GM23338 (cell line): ENCODE measurements around the gene FKRP. TPM values are rescaled to one million over a fixed set of nuclear protein-coding genes. Genes with fewer than 3 reads are reported as not detected.

ENCODE experiments used
- ATAC-seq: fragments of 200-7000 bp; cut with Tn5 transposase; 3 replicates; pipeline ENCODE4 v1.9.1; 2020
- DNase-seq: peaks from one replicate; pipeline ENCODE4 v3.0.0-alpha.2; 2015; ENCODE audit warnings: low spot score
- H2AFZ ChIP-seq: fragments of 200-600 bp; sonication (generic); 2 replicates; pipeline ENCODE4 v1.8.0; 2016; ENCODE audit warnings: antibody characterized with exemption, mild to moderate bottlenecking, moderate library complexity
- H3F3A ChIP-seq: fragments of 200-600 bp; sonication (generic); replicated peaks from 2 replicates; pipeline ENCODE4 v1.8.0; 2017; ENCODE audit warnings: antibody characterized with exemption, mixed run types, low read depth
- H3K27ac ChIP-seq: fragments of 200-600 bp; sonication (generic); 2 replicates; pipeline ENCODE4 v1.6.1; 2016; ENCODE audit warnings: low read depth
- H3K27me3 ChIP-seq: fragments of 200-600 bp; sonication (generic); 2 replicates; pipeline ENCODE4 v1.8.0; 2016; ENCODE audit warnings: mild to moderate bottlenecking, mixed run types, moderate library complexity; ENCODE audit not compliant: insufficient read depth
- H3K36me3 ChIP-seq: fragments of 200-600 bp; sonication (generic); 2 replicates; pipeline ENCODE4 v1.8.0; 2016; ENCODE audit warnings: mild to moderate bottlenecking; ENCODE audit not compliant: insufficient read depth
- H3K4me1 ChIP-seq: fragments of 200-600 bp; sonication (generic); 2 replicates; pipeline ENCODE4 v1.8.0; 2016; ENCODE audit warnings: mild to moderate bottlenecking, moderate library complexity; ENCODE audit not compliant: insufficient read depth
- H3K4me2 ChIP-seq: fragments of 200-600 bp; sonication (generic); 2 replicates; pipeline ENCODE4 v1.7.1; 2017; ENCODE audit warnings: mixed run types
- H3K4me3 ChIP-seq: fragments of 200-600 bp; sonication (generic); 2 replicates; pipeline ENCODE4 v1.6.1; 2016; ENCODE audit warnings: mixed run types
- H3K79me2 ChIP-seq: fragments of 200-600 bp; sonication (generic); replicated peaks from 2 replicates; pipeline ENCODE4 v1.8.0; 2017; ENCODE audit warnings: mild to moderate bottlenecking; ENCODE audit not compliant: insufficient read depth
- H3K9me2 ChIP-seq: fragments of 200-600 bp; sonication (generic); 2 replicates; pipeline ENCODE4 v1.8.0; 2017; ENCODE audit not compliant: insufficient read depth
- H4K20me1 ChIP-seq: fragments of 200-600 bp; sonication (generic); replicated peaks from 2 replicates; pipeline ENCODE4 v1.8.0; 2017; ENCODE audit warnings: mild to moderate bottlenecking; ENCODE audit not compliant: insufficient read depth
- H3K27ac Mint-ChIP-seq: 2 replicates; pipeline ENCODE4 v1.8.0; 2020; ENCODE audit warnings: inconsistent platforms, mild to moderate bottlenecking, moderate library complexity, mixed read lengths
- H3K27me3 Mint-ChIP-seq: 3 replicates; pipeline ENCODE4 v1.8.0; 2022; ENCODE audit warnings: low read depth, mild to moderate bottlenecking, moderate library complexity, mixed read lengths, inconsistent platforms; ENCODE audit not compliant: insufficient read depth, poor library complexity
- H3K36me3 Mint-ChIP-seq: 3 replicates; pipeline ENCODE4 v1.8.0; 2021; ENCODE audit warnings: low read depth, mild to moderate bottlenecking, inconsistent platforms, moderate library complexity, mixed read lengths
- H3K4me1 Mint-ChIP-seq: 3 replicates; pipeline ENCODE4 v1.8.0; 2020; ENCODE audit warnings: mild to moderate bottlenecking, inconsistent platforms, mixed read lengths
- H3K4me3 Mint-ChIP-seq: 3 replicates; pipeline ENCODE4 v1.8.0; 2021; ENCODE audit warnings: moderate library complexity, mild to moderate bottlenecking, inconsistent platforms, mixed read lengths
- H3K9me3 Mint-ChIP-seq: 3 replicates; pipeline ENCODE4 v1.8.0; 2020; ENCODE audit warnings: moderate library complexity, mild to moderate bottlenecking, inconsistent platforms, mixed read lengths
- CREB1 ChIP-seq: fragments of 250-450 bp; sonication (Bioruptor Pico); IDR thresholded peaks from 2 replicates; pipeline ENCODE4 v1.5.0; 2020; ENCODE audit warnings: low read depth, mild to moderate bottlenecking, moderate library complexity
- CTCF ChIP-seq, 2 experiments: fragments of 200-600 bp in 1 of 2; sonication (generic) in 1 of 2; conservative IDR thresholded peaks; 2 replicates each; pipeline versions ENCODE4 v1.5.1 to v1.6.1; 2016 to 2017; ENCODE audit warnings: antibody characterized with exemption in 2 of 2, low read depth in 2 of 2, mild to moderate bottlenecking in 2 of 2, moderate library complexity in 1 of 2
- ETS1 ChIP-seq: IDR thresholded peaks from 2 replicates; pipeline ENCODE4 v1.6.1; 2016; ENCODE audit warnings: antibody characterized with exemption
- EZH2 ChIP-seq: fragments of 200-600 bp; sonication (generic); IDR thresholded peaks from one replicate; pipeline ENCODE4 v1.8.0; 2017; ENCODE audit warnings: antibody characterized with exemption, mild to moderate bottlenecking, low read depth; ENCODE audit not compliant: unreplicated experiment
- EZH2phosphoT487 ChIP-seq: fragments of 200-600 bp; sonication (generic); IDR thresholded peaks from one replicate; pipeline ENCODE4 v1.8.1; 2018; ENCODE audit warnings: antibody characterized with exemption; ENCODE audit not compliant: unreplicated experiment
- JUNB ChIP-seq: IDR thresholded peaks from one replicate; pipeline ENCODE4 v1.6.1; 2016; ENCODE audit warnings: antibody characterized with exemption; ENCODE audit not compliant: unreplicated experiment
- NANOG ChIP-seq: IDR thresholded peaks from 2 replicates; pipeline ENCODE4 v1.6.1; 2016; ENCODE audit warnings: antibody characterized with exemption, borderline replicate concordance
- POLR2AphosphoS5 ChIP-seq: IDR thresholded peaks from 2 replicates; pipeline ENCODE4 v1.6.1; 2016; ENCODE audit warnings: antibody characterized with exemption, low read depth
- STAT1 ChIP-seq: IDR thresholded peaks from one replicate; pipeline ENCODE4 v1.6.1; 2016; ENCODE audit warnings: antibody characterized with exemption; ENCODE audit not compliant: unreplicated experiment
- ZNF114 ChIP-seq: fragments of 250-450 bp; sonication (Bioruptor Pico); IDR thresholded peaks from 2 replicates; pipeline ENCODE4 v1.5.0; 2020; ENCODE audit warnings: mild to moderate bottlenecking, moderate library complexity
- ZNF462 ChIP-seq: fragments of 250-450 bp; sonication (Bioruptor Pico); IDR thresholded peaks from 2 replicates; pipeline ENCODE4 v1.5.0; 2020; ENCODE audit warnings: mild to moderate bottlenecking, moderate library complexity
- polyA plus RNA-seq: library from polyadenylated mRNA; unstranded; fragments of >200 nt; fragmentation: Nextera tagmentation; extraction: Ambion mirVana; gene quantifications from 2 replicates; pipeline ENCODE4 v1.2.1, GENCODE V29; 2016
- total RNA-seq: library from RNA; depleted of rRNA; stranded (reverse); fragments of >200 nt; shearing (Covaris generic); gene quantifications from 2 replicates; pipeline ENCODE4 v1.2.3, GENCODE V29; 2014

FKRP gene
- total and polyA plus RNA-seq, 2 experiments from 2014 or later, result 11.5 to 31.9 TPM

- TF ChIP-seq ZNF462 (CRISPR knock-in tag) (no peak), ZNF114 (no peak), STAT1 (no peak), EZH2 (no peak), NANOG (no peak), EZH2phosphoT487 (no peak)
These were observed 21.4 kb upstream of the FKRP start (continued) for GRCh38 chr19:46724468-46724867.

- Histone ChIP-seq H3K9me2 (no peaks in the 10 kb centered on the region), H3F3A (peaks cover 3% of the 10 kb centered on the region; the same call in 1 of the 2 replicates), H3K27me3 (no peaks in the 10 kb centered on the region), H3K27ac (no peak overlapping the region), H3K4me2 (no peak overlapping the region), H4K20me1 (peaks cover 14% of the 10 kb centered on the region), H3K4me3 (no peak overlapping the region), H3K79me2 (0 out of 2 replicates have a peak, but pooled peaks cover 7% of the 10 kb centered on the region), H2AFZ (no peak overlapping the region), H3K36me3 (peaks cover 15% of the 10 kb centered on the region; the same call in 1 of the 2 replicates), H3K4me1 (no peaks in the 10 kb centered on the region)
- Mint-ChIP-seq H3K4me3 (no peak overlapping the region), H3K4me1 (peaks cover 24% of the 10 kb centered on the region), H3K27ac (no peak overlapping the region), H3K36me3 (peaks cover 78% of the 10 kb centered on the region), H3K9me3 (peaks cover 3% of the 10 kb centered on the region; the same call in 1 of the 3 replicates), H3K27me3 (peaks cover 11% of the 10 kb centered on the region)
- ATAC-seq, result no peak
- DNase-seq, result no peak
- TF ChIP-seq ETS1 (no peak), ZNF114 (no peak), JUNB (no peak), EZH2phosphoT487 (no peak), POLR2AphosphoS5 (no peak), STAT1 (no peak), NANOG (no peak), CREB1 (CRISPR knock-in tag) (no peak), EZH2 (no peak), CTCF (conservative IDR thresholded peaks at IDR 0.05; ENCODE audit: low read depth in 2 of 2) (no peak)
These were observed 20.6 kb upstream of the FKRP start for GRCh38 chr19:46725036-46725820.
